T-helper 2 cell treated with Interferon-gamma antibody and Interleukin-4, amounts not matched to agents 100 ng/mL and 5 ng/mL, for 36 hours (primary cell): ENCODE data around the gene EWSR1. TPM values are rescaled to one million over a fixed set of nuclear protein-coding genes. Genes with fewer than 3 reads are reported as not detected.
"Not testable (repeated sequence)": the region's sequence is repeated elsewhere in the genome, so short reads cannot be mapped to it uniquely, and the experiment has no call there.

Experiments
- intact Hi-C: fragments of 100-400 bp; cut with micrococcal nuclease; formaldehyde crosslinking; loops from one replicate; pipeline ENCODE4 v1.15.1; 2023
- total RNA-seq: library from RNA; stranded (reverse); gene quantifications from 2 replicates; pipeline ENCODE4 v1.2.3, GENCODE V29; 2022

Gene EWSR1, protein sequence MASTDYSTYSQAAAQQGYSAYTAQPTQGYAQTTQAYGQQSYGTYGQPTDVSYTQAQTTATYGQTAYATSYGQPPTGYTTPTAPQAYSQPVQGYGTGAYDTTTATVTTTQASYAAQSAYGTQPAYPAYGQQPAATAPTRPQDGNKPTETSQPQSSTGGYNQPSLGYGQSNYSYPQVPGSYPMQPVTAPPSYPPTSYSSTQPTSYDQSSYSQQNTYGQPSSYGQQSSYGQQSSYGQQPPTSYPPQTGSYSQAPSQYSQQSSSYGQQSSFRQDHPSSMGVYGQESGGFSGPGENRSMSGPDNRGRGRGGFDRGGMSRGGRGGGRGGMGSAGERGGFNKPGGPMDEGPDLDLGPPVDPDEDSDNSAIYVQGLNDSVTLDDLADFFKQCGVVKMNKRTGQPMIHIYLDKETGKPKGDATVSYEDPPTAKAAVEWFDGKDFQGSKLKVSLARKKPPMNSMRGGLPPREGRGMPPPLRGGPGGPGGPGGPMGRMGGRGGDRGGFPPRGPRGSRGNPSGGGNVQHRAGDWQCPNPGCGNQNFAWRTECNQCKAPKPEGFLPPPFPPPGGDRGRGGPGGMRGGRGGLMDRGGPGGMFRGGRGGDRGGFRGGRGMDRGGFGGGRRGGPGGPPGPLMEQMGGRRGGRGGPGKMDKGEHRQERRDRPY
- total RNA-seq = 376 and 400 TPM in 2 replicates

DNA sequence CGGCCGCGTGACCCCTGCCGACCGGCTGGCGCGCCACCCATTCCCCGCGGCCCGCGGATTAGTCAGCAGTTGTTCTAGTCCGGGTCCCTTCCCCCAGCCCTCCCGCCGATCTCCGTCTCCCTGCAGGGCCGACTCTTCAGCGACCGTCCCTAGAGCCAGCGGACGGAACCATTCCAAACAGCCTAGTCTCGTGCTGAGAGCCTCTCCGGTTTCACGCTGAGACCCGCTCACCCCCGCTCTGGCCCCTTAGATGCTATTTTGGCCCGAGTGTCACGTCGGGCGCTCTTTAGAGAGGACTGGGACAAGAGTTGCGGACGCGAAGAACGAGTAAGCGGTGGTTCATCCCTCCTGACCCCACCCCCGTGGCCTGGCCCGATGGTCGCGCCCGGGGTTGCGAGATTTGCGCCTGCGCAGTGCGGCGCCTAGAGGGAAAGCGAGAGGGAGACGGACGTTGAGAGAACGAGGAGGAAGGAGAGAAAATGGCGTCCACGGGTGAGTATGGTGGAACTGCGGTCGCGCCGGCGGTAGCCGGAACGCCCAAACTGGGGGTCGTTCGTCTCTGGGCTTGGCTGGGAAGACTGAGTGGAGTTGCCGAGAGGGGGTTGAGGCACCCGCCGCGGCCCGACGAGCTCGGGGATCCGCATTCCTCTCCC lies at the start of gene EWSR1, which contains the start of gene RHBDD3:
EWSR1 (plus strand) TSS at position 411 of the 653 bp plus-strand sequence; CDS start at position 480, 69 bp downstream.
RHBDD3 (minus strand) TSS at position 124 of the 653 bp plus-strand sequence. CDS start 2,355 bp downstream, outside the sequence.
- intact Hi-C loops = loop anchor here (5.0 kb wide), 2 partner anchors 39 to 526 kb away; partner anchors contain the start of genes CHEK2, GAS2L1 and HSCB

DNA sequence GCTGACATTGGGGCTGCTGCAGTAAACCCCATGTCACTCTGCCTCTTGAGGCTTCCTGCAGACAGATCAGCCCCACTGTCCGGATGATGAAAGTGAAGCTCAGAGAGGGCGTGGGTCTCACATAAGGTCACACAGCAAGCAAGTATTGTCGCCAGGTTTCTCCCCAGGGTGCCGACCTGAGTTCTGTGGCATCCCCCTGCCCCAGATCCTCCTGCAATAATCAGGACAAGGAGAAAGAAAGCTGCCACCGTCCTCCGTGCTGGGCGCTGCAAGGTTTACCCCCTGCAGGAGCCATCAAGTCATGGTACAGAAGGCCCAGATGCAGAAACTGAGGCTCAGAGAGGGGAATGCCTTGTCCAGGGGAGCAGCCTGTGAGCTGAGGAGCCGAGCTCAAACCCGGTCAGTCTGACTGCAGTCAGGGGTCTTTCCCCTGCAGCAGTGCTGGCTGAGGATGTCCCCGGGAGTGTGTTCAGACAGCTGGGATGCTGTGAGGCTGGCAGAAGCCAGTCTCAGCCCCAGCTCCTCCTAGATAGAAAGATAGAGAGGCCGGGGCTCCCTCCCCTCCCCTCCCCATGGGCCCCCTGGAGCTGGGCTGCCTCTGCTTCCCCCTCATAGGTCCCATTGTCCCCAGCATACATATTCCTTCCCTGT lies 49.2 kb upstream of the EWSR1 start:
- intact Hi-C loops = no loop called here

DNA sequence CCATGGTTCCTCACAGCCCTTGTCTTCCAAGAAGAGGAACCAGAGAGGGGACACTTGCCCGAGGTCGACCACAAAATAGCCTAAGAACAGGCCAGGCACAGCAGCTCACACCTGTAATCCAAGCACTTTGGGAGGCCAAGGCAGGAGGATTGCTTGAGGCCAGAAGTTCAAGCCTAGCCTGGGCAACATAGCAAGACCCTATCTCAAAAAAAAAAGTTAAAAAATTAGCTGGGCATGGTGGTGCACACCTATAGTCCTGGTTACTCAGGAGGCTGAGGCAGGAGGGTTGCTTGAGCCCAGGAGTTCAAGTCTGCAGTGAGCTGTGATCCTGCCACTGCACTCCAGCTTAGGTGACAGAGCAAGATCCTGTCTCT lies 48.7 kb upstream of the EWSR1 start:
- intact Hi-C loops = not testable (repeated sequence)

DNA sequence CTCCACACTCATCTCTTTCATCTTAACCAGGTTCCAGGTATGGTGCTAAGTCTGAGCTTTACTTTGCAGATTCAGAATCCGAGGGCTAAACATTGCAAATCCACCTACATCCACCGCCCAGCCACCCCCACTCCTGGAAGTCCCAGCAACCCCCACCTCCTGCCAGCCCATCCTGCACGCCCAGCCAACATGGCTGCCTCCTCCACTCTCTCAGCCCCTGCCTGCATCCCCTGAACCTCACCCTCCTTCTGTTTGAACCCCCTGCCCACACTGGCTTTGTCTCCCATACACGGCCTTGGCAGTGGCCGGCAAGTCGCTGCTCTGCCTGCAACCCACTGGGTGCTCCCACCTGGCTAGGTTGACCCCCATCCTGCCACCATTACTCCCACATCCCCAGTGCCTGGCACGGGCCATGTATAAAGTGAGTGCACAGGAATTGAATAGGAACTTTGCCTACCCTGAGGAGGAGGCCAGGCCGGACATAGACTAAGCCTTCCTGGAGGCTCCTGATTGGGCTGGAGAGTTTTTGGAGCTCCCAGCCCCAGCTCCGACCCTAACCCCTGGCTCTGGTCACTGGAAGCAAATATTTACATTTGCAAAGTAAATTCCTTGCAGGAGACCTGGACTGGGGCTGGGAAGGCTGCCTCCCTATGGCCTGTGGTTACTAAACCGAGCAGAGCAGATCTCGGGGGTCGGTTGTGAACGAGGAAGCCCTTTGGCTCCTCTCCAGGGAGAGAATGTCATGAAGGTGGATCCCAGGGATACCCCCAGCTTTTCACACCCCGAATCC lies 48.0 kb upstream of the EWSR1 start:
- intact Hi-C loops = no loop called here

DNA sequence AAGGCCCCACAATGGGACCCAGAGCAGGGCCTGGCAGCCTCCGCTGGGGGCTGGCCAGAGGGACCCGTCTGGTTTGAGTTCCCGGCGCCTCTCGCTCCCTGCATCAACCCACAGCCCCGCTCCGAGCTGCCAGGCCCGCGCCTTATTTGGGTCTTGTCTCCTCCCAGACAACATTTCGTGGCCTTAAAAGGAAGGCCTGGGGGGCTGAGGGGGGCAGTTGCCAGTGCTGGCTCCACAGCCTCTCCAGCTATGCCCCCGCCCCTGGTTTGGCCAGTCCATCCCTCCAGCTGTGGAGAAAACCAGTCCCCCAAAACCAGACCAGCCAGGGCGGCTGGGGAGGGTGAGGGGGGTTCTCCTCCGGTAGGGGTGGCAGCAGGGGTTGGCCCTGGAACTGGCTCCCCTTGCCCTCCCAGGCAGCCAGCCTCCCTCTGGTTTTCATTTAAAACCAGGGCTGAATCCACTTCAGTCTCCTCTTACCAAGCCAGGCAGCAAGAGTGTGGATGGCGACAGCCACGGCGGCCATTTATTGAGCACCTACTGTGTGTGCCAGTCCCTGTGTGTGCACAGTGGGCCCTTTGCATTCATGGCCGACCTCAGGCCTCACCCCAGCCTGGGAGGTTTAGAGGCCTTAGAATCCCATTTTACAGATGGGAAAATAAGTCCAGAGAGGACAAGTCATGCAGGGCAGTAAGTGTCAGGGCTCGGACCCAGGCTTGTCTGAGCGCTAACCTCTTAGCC lies 43.8 kb upstream of the EWSR1 start:
- intact Hi-C loops = no loop called here

DNA sequence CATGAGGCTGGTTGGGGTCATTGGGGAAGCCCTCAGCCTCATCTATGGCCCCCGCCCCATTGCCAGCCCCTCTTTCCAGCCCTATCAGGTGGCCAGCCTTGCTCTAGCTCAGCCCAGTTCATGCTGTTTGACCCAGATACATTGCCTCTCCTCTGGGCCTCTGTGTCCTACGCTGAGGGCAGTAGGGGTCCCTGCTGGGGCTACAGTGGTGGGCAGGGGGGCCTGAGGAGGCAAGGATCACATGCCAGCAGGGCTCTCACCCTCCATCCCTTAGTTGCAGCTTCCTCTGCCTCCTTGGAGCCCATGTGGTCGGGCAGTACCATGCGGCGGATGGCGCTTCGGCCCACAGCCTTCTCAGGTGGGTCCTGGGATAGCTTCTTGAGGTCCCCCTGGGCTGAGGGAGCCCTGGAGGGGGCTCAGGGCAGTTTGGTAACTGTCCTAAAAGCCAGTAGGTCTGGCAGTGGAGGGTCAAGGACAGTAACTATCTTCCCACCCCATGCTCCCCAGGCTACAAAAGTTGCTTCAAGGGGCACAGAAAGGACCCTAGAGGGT lies 43.1 kb upstream of the EWSR1 start:
- intact Hi-C loops = no loop called here

DNA sequence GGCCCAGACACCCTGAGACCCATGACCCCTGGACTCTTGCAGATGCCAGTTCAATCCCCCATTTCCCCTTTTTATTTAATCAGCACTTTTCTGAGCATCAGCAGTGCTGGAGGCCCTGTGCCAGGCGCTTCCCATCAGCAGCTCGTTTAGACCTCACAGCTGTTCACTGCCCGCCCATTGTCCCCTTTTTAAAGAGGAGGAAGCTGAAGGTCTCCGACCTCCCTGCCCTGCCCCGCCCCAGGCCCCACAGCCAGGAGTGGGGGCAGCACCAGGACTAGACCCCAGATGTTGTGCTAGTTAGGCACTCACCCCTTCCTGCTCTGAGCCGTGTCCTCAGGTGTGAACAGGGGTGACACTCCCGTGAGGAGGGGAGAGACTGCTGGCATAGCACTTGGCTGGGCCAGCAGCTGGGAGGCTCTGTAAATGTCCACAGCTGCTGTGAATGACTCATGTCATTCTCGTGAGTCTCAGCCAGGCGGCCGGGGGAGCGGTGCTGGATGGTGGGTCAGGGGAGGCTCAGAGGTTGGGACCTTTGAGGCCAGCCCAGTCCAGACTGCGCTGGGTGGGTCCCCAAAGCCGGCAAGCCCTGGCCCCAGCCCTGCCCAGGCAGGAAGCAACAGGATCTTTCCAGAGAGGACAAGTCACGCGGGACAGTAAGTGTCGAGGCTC lies 42.5 kb upstream of the EWSR1 start:
- intact Hi-C loops = no loop called here

DNA sequence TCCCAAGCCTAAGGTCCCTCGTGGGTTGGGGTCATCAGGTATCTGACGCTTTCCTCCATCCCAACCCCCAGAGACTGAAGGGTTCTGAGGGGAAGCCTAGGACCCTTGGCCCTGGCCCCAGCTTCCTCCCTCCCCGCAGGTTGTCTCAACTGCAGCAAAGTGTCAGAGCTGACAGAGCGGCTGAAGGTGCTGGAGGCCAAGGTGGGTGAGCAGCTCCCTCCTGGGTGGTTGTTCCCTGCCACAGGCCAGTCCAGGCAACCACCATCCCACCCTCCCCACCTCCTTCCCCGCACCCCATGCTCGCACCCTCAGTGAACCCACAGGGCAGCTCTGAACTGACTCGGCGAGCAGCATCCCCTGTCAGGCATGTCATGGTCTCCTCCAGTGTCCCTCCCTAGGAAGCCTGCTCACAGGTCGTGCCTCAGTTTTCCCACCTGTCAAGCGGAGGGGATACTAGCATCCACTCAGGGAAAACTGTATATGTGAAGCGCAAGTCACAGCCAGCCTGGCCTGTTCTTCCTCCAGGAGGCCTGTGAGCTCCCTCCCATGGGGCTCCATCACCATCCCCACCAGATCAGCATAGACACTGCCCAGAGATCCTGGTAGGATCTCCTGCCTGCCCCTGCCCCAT lies 41.6 kb upstream of the EWSR1 start:
- intact Hi-C loops = no loop called here

DNA sequence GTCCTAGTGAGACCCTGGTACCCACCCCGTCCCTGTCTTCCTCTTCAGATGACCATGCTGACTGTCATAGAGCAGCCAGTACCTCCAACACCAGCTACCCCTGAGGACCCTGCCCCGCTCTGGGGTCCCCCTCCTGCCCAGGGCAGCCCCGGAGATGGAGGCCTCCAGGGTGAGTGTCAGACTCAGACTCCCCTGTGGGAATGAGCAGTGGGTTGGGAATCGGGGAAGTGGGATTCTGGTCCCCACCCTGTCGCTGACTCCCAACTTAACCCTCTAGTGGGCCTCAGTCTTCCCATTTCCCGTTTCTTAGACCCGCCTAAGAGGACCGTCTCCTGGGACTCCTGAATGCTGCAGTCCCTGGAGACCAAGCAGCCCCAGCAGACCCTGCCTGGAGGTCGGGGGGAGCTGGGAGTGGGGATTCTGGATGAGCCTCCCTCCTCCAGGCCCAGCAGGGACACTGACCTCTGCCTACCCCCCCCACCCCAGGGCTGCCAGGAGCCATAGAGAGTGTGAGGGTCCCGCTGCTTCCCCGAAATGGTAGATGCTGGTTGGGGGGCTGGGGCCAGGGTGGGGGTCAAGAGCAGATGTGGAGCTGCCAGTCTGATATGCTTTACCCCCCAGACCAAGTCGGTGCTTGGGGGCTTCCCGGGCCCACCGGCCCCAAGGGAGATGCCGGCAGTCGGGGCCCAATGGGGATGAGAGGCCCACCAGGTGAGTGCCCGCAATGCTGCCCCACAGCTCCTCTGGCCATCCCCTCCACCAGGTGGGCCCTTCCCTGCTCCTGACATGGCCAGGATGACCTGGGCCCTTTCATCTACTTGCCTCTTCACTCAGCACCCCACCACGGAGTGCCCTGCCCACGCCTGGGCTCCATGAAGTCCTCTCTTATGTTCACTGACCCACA lies 36.8 kb upstream of the EWSR1 start:
- intact Hi-C loops = no loop called here

DNA sequence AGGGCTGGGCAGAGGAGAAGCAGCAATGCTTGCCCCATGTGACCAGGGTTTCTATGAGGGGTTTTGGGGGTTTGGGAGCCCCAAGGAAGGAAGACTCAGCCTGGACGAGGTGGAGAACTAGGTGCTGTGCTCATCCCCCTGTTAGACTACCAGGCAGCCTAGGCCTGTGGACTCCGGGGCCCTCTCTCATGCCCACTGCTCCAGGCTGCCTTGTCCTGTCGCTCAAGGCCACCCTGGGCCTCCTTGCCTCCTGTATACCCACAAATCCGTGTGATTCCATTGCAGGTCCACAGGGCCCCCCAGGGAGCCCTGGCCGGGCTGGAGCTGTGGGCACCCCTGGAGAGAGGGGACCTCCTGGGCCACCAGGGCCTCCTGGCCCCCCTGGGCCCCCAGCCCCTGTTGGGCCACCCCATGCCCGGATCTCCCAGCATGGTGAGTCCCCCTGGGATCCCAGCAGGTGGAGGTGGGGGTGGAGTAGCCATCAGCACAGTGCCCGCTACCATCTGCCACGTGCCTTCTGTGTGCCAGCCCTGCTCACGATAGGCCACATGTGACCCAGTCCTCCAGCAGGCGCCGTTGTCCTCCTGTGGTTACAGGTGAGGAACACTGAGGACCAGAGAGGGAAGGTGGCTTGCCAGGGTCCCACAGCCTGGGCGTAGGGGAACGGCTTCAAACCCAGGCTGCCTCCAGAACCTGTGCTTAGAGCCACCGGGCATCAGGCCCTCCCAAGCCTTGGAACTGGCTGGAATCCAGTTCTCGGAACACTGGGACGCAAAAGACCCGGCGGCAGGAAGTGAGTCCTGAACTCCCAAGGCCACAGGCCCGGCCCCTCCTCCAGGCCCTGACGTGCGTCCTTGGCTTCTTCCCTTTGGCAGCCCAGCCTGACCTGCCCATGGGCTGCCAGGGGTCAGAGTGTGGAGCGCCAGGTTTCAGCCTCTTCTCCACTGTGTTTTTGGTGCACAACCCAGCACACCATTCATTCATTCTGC lies 35.8 kb upstream of the EWSR1 start:
- intact Hi-C loops = no loop called here

DNA sequence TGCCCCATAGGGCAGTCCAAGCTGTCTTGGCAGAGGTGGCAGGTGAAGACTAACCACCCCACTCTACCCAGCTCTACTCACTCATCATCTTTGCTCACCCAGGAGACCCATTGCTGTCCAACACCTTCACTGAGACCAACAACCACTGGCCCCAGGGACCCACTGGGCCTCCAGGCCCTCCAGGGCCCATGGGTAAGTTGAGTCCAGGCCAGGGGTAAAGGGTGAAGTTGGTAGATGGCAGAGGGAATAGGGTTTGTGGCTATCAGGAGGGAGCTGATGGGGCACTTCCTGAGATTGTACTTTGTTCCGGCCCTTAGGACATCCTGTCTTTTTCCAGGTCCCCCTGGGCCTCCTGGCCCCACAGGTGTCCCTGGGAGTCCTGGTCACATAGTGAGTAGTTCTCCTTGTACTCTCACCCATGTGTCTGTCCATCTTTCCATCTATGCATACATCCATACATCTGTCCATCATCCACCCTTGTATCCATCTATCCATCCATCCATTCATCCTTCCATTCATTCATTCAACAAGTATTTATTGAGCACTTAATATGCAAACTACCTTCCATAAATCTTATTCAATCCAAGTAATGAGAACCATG lies 34.7 kb upstream of the EWSR1 start:
- intact Hi-C loops = no loop called here

DNA sequence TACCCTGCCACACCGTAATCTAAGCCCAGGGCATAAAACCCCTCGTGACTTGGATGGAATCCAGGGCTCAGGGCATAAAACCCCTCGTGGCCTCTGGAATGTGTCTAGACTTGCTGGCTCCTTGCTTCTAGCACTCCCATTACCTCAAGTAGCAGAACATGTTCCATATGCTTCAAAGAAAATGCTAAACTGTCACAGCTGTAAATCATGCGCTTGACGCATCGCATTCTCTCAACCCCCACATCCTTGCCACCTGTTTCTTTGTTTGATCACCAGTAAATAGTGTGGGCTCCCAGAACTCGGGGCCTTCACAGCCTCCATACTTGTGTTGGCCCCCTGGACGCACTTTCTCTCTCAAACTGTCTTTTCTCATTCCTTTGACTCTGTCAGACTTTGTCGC lies 27.6 kb upstream of the EWSR1 start:
- intact Hi-C loops = loop anchor here (10.0 kb wide), 2 partner anchors 386 to 636 kb away; no protein-coding TSS in a partner anchor

DNA sequence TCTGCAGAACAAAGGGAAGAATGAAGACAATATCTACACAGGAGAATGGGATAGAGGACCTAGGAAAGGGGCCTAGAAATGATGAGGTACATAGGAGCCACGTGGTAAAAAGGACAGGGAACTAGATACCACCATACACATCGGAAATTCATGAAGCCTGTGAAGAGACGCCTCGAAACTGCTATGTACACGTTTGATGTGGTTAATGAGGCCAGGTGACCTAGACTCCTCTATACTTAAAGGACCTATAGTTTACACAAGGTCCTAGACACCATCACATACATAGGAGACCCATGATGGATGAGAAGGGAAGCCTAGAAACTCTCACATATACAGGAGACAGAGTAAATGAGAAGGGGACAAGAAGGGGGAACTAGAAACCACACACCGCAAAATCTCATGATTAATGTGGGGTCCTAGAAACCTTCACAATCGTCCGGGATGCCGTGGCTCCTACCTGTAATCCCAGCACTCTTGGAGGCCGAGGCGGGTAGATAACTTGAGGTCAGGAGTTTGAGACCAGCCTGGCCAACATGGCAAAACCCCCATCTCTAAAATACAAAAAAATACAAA lies 24.1 kb upstream of the EWSR1 start:
- intact Hi-C loops = loop anchor here (2.0 to 10.0 kb wide), 3 partner anchors 89 to 639 kb away; no protein-coding TSS in a partner anchor

DNA sequence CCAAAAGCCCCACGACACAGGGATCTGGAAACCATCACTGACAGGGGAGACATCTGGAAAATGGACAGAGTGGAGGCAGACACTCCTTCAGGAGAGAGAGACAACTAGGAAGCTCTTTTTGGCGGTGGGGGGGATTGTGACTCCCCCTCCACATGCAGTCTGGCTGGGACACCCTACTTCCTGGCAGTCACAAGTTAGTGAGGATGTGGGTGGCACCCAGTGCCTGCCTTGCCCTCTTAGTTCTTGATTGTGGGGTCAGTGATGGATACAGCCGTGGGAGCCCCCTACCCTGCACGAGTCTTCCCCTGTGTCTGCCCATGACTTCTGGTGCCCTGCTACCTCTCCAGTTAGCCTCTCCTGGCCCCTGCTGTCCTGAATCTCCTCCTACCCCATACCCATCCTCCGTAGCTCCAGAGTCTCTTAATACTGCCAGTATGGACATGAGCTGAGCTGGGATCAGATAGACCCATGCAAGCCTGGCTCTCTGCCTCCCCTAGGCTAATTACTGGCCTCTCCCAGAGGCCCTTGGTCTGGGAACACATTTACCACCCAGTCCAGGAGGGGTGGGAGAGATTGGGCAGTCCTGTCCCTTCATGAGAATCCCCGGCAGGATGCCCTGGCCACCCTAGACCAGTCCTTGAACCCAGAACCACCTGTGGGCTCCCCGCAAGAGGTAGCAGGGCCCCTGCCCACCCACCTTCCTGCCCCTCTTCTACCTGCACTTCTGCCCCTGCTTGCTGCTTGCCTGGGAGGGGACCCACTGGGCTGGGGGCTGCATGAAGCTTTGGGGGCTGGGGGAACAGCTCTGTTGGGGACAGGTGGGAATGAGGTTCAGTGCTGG lies 23.1 kb upstream of the EWSR1 start:
- intact Hi-C loops = loop anchor here (2.0 to 10.0 kb wide), 3 partner anchors 90 to 640 kb away; no protein-coding TSS in a partner anchor
